NCI-H187 treated with DMSO at 0.1 percent for 48 hours (cell line): ENCODE measurements around the gene PAX8.

Experiments used
- DNase-seq: peaks from one replicate; lab custom pipeline; 2025; lab: John Stamatoyannopoulos, UW

The PAX8 gene

GRCh38 chr2:113167115-113167932 is 111.4 kb downstream of the PAX8 start:
- DNase-seq, result no peak

DNA sequence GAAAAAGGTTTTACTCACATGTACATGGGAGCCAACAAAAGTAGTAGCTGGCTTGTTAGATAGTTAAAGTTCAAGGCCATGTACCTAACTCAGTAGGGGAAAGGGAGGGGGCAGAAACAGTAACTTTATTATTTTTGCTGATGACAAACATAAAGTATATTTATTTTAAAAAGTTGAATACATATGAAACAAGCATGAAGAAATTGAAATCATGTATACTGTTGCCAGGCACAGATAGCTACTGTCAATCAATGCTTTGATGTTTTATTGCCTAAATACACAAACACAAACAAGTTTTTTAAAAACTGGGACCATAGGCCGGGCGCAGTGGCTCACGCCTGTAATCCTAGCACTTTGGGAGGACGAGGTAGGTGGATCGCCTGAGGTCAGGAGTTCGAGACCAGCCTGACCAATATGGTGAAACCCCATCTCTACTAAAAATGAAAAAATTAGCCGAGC is 112.5 kb downstream of the PAX8 start:
- DNase-seq, result no peak
